ENCODE results near the gene TRAK1.
A peak's percentile ranks its signal among the peaks of the same experiment; 100 is the strongest.

Gene TRAK1

DNA sequence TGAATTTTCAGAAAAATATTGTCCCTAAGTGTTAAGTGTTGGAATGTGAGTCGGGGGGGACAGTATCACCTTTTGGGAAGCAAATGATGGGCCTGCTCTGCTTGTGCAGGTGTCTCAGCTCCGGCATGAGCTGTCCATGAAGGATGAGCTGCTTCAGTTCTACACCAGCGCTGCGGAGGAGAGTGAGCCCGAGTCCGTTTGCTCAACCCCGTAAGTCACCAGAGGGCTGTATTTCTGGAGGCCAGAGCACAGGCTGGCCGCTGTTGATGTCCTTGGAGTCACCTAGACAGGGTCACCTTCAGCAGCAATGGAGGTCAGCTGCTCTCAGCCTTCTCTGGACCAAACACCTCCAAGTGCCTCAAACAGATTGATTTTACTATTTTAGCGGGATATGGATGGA, 96.8 kb downstream of the TRAK1 start:
- H3K27ac ChIP-seq: no peak overlapping the region
- TF ChIP-seq, protein P1, sequence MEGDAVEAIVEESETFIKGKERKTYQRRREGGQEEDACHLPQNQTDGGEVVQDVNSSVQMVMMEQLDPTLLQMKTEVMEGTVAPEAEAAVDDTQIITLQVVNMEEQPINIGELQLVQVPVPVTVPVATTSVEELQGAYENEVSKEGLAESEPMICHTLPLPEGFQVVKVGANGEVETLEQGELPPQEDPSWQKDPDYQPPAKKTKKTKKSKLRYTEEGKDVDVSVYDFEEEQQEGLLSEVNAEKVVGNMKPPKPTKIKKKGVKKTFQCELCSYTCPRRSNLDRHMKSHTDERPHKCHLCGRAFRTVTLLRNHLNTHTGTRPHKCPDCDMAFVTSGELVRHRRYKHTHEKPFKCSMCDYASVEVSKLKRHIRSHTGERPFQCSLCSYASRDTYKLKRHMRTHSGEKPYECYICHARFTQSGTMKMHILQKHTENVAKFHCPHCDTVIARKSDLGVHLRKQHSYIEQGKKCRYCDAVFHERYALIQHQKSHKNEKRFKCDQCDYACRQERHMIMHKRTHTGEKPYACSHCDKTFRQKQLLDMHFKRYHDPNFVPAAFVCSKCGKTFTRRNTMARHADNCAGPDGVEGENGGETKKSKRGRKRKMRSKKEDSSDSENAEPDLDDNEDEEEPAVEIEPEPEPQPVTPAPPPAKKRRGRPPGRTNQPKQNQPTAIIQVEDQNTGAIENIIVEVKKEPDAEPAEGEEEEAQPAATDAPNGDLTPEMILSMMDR (IDR thresholded peaks at IDR 0.05): no peak

DNA sequence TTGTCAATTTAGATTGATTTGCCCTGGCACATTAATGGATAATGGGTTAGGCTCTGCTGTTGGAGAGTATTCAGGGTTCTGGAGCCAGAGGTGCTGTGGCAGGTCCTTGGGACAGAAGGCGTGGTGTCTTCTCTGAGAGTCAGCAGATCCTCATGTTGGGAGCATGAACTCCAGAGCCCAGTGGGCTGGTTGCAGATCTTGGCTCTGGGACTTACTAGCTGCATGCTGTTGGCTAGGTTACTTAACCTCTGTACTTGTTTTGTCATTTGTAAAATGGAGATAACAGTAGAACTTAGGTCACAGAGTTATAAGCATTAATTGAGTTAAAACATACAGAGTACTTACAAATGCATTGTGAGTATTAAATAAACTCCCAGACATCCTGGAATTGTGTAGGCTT, 97.2 kb downstream of the TRAK1 start:
- no peak overlapping the region for H3K4me3 ChIP-seq
- H3K27ac ChIP-seq: no peak overlapping the region
- no peak for DNase-seq (ENCODE audit: low spot score)
- TF ChIP-seq, protein P1 (IDR thresholded peaks at IDR 0.05): no peak

More for the DNA sequence above, 96.8 kb downstream of the TRAK1 start:
- no peak overlapping the region for H3K4me3 ChIP-seq
- DNase-seq (ENCODE audit: low spot score): no peak

GRCh38 chr3:42189001-42189460, 97.9 kb downstream of the TRAK1 start:
- no peak for DNase-seq (ENCODE audit: low spot score)
- H3K27ac ChIP-seq: no peak overlapping the region
- no peak overlapping the region for H3K4me3 ChIP-seq
- TF ChIP-seq, protein P1 (IDR thresholded peaks at IDR 0.05): no peak

- Histone ChIP-seq H3K4me3 (no peak overlapping the region), H3K27ac (no peak overlapping the region)
- TF ChIP-seq, protein P1 (IDR thresholded peaks at IDR 0.05): no peak
- DNase-seq (ENCODE audit: low spot score): no peak
Observed at GRCh38 chr3:42189736-42190135, 98.6 kb downstream of the TRAK1 start.

DNA sequence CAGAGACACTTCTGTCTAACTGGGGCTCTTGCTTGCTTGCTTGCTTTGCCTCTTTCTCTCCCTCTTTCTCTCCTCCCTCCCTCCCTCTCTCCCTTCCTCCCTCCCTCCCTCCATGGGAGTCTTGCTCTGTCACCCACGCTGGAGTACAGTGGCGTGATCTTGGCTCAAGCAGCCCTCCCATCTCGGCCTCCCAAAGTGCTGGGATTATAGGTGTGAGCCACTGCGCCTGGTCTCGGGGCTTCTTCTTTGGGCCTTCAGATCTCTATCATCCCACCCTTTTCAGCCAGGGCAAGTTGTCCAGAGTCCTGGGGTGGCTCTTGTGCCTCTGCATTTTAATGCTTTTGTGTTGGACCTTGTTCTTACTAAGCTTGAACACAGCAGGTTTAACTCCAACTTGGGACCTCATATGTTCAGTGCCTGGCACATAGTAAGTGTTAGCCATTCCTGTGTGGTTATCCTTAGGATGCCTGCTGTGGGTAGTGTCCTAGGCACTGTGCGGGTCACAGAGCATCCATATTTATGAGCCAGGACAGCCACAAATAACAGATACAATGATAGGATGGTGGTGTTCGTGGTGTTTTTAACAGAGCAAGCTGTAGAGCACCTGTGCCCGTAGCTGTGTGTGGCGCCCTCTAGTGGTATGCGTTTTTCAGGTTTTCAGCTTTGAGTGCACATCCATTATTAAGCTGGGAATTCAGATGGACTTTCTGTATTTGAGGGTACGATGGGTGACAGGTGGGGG, 99.7 kb downstream of the TRAK1 start:
- Histone ChIP-seq H3K27ac (no peak overlapping the region), H3K4me3 (no peak overlapping the region)
- TF ChIP-seq, protein P1 (IDR thresholded peaks at IDR 0.05): peak; percentile 84
- DNase-seq (ENCODE audit: low spot score): no peak

DNA sequence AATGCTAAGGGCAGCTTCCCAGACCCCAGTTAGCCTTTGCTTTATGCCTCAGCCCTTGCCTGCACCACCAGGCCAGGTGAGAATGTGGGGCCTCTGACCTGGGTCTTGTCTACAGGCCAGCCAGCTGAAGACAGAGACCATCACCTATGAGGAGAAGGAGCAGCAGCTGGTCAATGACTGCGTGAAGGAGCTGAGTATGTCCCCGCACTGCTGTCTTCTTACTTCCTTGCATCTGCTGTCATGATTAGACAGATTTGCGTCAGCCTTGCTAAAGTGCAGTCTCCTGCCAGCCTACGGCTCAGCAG, 100.2 kb downstream of the TRAK1 start:
- DNase-seq (ENCODE audit: low spot score): no peak
- H3K4me3 ChIP-seq: no peak overlapping the region
- no peak overlapping the region for H3K27ac ChIP-seq
- TF ChIP-seq, protein P1 (IDR thresholded peaks at IDR 0.05): no peak

All from coronary artery (tissue), 2 donors.